NB4 (cell line): ENCODE data around the gene HILPDA.
"Not testable (repeated sequence)": the region's sequence is repeated elsewhere in the genome, so short reads cannot be mapped to it uniquely, and the experiment has no call there.

Experiments used
- DNase-seq: peaks from one replicate; pipeline ENCODE4 v3.0.0; 2010; ENCODE audit warnings: low read depth
- H3K4me3 ChIP-seq: one replicate; pipeline ENCODE4 v1.5.1; 2011; ENCODE audit warnings: mild to moderate bottlenecking, low read depth, low read length, moderate library complexity
- MYC ChIP-seq: IDR thresholded peaks from 2 replicates; pipeline ENCODE4 v1.6.1; 2011; ENCODE audit warnings: low read depth, low read length
- POLR2A ChIP-seq: IDR thresholded peaks from 2 replicates; pipeline ENCODE4 v1.6.1; 2011; ENCODE audit warnings: mild to moderate bottlenecking; ENCODE audit not compliant: insufficient read length; ENCODE audit errors: extremely low read depth
- TF ChIP-seq, protein P1 (sequence below): IDR thresholded peaks from 2 replicates; pipeline ENCODE4 v1.6.1; 2011; ENCODE audit warnings: low read depth, low read length
- TF ChIP-seq, protein P2 (sequence below): IDR thresholded peaks from one replicate; pipeline ENCODE4 v1.5.1; 2012; ENCODE audit warnings: low read depth, low read length

HILPDA gene

DNA sequence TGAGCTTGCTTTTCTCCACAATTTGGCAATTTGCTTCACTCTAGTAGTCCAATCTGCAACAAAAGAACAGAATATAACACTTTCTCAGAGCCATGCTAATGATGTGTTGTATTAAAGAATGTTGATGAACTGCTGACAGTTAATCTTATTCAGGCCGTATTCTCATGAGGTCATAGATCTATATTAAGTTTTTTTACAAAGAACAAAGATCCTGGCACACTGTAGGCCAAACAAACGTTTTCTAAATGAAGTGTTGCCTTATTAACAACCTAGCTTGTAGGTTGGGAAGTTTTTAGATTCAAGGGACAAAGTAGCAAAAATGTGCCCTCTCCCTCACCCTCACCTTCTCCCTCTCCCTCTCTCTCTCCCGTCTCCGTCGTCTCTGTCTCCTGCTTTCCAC is 6.8 kb downstream of the HILPDA start:
- no peak overlapping the region for H3K4me3 ChIP-seq
- TF ChIP-seq POLR2A (no peak), MYC (no peak)
- TF ChIP-seq, protein P1, sequence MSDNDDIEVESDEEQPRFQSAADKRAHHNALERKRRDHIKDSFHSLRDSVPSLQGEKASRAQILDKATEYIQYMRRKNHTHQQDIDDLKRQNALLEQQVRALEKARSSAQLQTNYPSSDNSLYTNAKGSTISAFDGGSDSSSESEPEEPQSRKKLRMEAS = no peak
- TF ChIP-seq, protein P2, sequence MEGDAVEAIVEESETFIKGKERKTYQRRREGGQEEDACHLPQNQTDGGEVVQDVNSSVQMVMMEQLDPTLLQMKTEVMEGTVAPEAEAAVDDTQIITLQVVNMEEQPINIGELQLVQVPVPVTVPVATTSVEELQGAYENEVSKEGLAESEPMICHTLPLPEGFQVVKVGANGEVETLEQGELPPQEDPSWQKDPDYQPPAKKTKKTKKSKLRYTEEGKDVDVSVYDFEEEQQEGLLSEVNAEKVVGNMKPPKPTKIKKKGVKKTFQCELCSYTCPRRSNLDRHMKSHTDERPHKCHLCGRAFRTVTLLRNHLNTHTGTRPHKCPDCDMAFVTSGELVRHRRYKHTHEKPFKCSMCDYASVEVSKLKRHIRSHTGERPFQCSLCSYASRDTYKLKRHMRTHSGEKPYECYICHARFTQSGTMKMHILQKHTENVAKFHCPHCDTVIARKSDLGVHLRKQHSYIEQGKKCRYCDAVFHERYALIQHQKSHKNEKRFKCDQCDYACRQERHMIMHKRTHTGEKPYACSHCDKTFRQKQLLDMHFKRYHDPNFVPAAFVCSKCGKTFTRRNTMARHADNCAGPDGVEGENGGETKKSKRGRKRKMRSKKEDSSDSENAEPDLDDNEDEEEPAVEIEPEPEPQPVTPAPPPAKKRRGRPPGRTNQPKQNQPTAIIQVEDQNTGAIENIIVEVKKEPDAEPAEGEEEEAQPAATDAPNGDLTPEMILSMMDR = no peak
- no peak for DNase-seq

DNA sequence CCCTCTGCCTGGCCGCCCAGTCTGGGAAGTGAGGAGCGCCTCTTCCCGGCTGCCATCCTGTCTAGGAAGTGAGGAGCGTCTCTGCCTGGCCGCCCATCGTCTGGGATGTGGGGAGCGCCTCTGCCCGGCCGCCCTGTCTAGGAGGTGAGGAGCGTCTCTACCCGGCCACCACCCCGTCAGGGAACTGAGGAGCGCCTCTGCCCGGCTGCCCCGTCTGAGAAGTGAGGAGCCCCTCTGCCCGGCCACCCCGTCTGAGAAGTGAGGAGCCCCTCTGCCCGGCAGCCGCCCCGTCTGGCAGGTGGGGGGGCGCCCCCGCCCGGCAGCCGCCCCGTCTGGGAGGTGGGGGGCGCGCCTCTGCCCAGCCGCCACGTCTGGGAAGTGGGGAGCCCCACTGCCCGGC is 7.7 kb downstream of the HILPDA start:
- H3K4me3 ChIP-seq, DNase-seq: not testable (repeated sequence)

DNA sequence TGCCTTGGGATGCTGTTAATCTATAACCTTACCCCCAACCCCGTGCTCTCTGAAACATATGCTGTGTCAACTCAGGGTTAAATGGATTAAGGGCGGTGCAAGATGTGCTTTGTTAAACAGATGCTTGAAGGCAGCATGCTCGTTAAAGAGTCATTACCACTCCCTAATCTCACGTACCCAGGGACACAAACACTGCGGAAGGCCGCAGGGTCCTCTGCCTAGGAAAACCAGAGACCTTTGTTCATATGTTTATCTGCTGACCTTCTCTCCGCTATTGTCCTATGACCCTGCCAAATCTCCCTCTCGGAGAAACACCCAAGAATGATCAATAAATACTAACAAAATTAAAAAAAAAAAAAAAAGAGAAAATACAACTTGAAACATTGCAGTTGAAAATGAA is 8.3 kb downstream of the HILPDA start:
- DNase-seq, H3K4me3 ChIP-seq: not testable (repeated sequence)

DNA sequence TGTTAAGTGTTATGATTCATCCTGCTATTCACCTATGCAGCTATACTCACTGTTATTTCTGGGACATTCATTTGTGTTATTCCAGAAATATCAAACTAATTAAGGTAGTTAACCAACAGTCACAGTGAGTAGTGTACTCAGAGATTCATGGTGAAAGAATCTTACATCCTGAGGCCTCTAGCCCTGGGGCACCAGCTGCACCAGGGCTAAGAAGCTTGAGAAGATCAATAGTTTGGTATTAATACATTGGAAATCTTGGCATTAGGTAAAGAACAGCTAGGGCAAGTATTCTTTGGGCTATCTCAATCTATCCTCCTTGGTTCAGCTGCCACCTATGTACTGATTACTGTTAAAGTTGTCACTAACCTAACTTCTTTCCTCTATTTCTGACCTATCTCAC is 11.2 kb downstream of the HILPDA start:
- not testable (repeated sequence) for H3K4me3 ChIP-seq, DNase-seq

DNA sequence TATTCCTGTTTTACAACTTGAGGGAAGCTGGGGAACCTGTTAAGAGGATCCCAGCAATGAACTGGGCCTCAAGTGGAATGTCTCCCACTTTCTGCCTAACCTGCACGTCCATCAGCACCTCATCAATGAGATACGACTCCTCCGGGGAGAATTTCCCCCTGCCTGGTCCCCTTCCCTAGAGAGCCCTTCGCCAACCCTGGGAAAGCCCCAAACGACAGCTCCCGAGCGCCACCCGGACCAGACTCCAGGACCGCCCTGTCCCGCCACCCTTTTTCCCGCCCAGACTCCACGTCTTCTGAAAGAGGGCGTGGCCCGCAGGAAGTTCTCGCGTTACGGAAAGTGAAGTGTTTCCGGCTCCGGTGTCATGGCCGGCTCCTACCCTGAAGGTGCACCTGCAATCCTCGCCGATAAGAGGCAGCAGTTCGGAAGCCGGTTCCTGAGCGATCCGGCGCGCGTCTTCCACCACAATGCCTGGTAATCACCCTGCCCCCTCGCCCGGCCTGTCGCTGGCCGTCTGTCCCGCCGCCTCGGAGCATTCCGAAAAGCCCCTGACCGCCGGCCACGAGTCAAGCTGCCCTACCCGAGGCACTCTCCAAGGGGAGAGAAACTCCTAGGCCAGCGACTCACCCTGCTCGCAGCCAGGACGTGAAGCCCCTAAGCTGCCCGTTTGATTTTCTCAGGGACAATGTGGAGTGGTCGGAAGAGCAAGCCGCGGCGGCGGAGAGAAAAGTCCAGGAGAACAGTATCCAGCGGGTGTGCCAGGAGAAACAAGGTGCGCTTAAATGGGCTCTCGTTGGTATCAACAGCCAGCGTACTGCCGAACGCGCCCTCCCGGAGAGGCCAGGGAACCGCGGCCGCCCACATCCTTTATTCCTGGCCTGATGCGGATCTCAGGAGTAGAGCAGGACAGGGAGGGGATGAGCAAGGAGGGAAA is 21.0 kb downstream of the HILPDA start, which contains the start of gene METTL2B:
Gene METTL2B, plus strand, starts transcription at position 347 of the 934 bp plus-strand sequence. Its CDS starts 18 bp downstream, at position 365.
- peak within 1 kb of the TSS; percentile 82 for H3K4me3 ChIP-seq
- DNase-seq = peak; percentile 98
- TF ChIP-seq POLR2A = peak; percentile 52
- TF ChIP-seq, protein P1 = peak; percentile 79
- TF ChIP-seq MYC = peak; percentile 92
- TF ChIP-seq, protein P2 = peak; percentile 39

DNA sequence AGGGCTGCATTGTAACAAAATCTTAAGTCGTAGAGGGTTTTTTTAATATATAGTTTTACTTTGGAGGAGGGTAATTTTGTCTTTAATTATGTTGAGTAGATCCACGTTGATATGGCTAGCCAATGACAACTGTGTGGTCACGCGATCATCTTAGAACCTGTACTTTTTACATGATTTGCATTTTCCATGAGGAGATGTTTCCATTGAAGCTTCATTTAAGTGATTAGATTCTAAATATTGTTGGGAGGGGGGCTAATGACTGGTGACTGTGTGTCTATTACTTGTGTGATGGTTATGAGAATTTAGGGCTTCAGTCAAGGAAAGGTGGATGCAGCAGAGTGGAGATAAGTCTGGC is 21.6 kb downstream of the HILPDA start:
- peak overlapping the region; percentile 82 for H3K4me3 ChIP-seq
- DNase-seq = not testable (repeated sequence)

DNA sequence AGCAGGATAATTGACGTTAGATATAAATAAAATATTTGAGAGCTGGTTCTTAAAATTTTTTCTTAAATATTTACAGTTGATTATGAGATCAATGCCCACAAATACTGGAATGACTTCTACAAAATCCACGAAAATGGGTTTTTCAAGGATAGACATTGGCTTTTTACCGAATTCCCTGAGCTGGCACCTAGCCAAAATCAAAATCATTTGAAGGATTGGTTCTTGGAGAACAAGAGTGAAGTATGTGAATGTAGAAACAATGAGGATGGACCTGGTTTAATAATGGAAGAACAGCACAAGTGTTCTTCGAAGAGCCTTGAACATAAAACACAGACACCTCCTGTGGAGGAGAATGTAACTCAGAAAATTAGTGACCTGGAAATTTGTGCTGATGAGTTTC is 23.4 kb downstream of the HILPDA start:
- DNase-seq = not testable (repeated sequence)
- H3K4me3 ChIP-seq = peak overlapping the region; percentile 27

DNA sequence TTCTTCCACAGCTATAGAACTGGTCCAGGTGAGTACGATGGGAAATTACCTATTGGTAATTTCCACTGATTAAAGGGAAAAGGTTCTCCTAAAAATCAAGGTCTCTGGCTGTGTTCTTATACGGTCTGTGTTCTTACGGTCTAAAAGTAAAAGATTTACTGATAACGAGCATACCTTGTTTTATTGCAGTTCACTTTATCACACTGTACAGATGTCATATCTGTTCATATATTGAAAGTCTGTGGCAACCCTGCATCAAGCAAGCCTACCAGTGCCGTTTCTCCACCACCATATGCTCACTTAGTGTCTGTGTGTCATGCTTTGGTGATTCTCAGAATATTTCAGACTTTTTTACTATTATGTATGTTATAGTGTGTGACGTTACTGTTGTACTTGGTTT is 32.5 kb downstream of the HILPDA start:
- not testable (repeated sequence) for H3K4me3 ChIP-seq, DNase-seq

DNA sequence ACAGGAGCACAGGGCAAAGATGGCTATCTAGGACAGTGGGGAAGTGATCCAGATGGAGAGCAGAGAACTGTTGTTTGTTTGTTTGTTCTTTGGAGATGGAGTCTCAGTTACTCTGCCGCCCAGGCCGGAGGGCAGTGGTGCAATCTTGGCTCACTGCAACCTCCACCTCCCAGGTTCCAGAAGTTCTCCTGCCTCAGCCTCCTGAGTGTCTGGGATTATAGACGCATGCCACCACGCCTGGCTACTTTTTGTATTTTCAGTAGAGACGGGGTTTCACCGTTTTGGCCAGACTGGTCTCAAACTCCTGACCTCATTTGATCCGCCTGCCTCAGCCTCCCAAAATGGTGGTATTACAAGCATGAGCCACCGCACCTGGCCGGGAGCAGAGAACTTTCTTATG is 41.7 kb downstream of the HILPDA start:
- DNase-seq = no peak
- H3K4me3 ChIP-seq = no peak overlapping the region
- TF ChIP-seq, protein P1 = no peak
- TF ChIP-seq MYC = no peak
- TF ChIP-seq, protein P2 = no peak
- TF ChIP-seq POLR2A = no peak

DNA sequence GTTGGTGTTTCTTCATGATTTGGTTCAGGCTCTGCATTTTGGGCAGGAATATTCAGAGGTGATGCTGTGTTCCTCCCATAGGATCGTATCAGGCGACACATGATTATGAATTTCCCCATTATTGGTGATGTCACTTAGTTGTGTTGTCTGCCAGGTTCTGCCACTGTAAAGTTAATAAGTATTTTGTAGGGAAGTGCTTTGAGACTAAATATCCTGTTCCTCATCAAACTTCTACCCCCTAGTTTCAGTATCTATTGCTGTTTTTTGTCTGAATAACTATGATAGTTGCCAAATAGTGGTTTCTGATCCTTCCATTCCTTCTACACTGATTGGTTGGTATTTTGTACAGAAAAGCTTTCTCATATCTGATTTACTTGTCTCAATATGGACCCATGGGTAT is 49.7 kb downstream of the HILPDA start:
- DNase-seq, H3K4me3 ChIP-seq: not testable (repeated sequence)

DNA sequence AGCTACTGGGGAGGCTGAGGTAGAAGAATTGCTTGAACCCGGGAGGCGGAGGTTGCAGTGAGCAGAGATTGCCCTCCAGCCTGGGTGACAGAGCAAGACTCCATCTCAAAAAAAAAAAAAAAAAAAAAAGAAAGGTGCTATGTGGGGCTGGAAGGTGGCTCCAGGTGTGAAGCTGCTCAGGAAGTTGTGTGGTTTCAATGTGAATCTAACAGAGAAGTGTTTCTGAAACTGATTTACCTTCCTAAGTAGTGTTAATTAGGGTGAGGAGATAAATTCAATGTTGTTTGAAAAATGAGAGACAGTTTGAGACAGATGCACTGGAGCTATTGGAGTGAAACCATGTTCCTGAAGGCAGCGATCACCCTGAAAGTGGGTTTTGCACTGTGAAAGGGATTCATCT is 51.1 kb downstream of the HILPDA start:
- DNase-seq, H3K4me3 ChIP-seq: not testable (repeated sequence)

DNA sequence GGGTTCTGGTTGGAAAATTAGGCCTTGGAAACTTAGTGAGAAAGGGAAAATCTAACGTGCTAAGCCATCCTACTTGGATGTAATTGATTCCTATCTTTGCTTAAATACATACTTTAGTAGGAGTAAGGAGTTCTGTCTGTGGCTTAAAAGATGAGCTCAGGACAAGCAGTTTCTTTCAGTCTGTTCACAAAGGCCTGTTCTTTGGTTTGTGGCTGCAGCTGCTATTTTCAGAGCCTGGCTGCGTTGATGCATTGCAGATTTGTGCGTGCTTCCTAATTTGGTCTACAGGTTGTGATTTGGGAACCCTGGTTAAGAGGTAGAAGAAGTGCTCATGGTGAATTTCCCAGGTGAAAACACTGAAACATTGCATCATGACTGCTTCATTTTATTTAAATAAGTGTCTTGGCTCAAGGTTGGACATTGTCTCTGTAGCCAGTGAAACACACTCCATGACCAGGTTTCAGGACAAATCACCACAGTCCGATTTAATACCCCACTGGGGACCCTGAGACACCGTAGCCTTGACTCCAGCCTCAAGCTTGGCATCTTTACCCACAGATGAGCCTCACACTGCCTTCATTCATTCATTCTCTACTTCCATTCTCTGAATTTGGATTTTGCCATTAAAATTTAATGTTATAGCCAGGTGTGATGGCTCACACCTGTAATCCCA is 51.8 kb downstream of the HILPDA start:
- H3K4me3 ChIP-seq, DNase-seq: not testable (repeated sequence)
